HG02981 (cell line): ENCODE data around the gene NSG1.
"Not testable (repeated sequence)": the region's sequence is repeated elsewhere in the genome, so short reads cannot be mapped to it uniquely, and the experiment has no call there.

Source experiments
- ATAC-seq: cut with Tn5 transposase; IDR thresholded peaks from one replicate; pipeline ENCODE4 v1.9.1; 2021; ENCODE audit warnings: mild to moderate bottlenecking, moderate library complexity; ENCODE audit not compliant: unreplicated experiment

NSG1 gene, protein sequence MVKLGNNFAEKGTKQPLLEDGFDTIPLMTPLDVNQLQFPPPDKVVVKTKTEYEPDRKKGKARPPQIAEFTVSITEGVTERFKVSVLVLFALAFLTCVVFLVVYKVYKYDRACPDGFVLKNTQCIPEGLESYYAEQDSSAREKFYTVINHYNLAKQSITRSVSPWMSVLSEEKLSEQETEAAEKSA

GRCh38 chr4:4386736-4387392, at the start of gene NSG1:
Gene NSG1, plus strand, starts transcription at chr4:4387102. Its CDS starts 528 bp downstream, at chr4:4387630.
- no peak for ATAC-seq

DNA sequence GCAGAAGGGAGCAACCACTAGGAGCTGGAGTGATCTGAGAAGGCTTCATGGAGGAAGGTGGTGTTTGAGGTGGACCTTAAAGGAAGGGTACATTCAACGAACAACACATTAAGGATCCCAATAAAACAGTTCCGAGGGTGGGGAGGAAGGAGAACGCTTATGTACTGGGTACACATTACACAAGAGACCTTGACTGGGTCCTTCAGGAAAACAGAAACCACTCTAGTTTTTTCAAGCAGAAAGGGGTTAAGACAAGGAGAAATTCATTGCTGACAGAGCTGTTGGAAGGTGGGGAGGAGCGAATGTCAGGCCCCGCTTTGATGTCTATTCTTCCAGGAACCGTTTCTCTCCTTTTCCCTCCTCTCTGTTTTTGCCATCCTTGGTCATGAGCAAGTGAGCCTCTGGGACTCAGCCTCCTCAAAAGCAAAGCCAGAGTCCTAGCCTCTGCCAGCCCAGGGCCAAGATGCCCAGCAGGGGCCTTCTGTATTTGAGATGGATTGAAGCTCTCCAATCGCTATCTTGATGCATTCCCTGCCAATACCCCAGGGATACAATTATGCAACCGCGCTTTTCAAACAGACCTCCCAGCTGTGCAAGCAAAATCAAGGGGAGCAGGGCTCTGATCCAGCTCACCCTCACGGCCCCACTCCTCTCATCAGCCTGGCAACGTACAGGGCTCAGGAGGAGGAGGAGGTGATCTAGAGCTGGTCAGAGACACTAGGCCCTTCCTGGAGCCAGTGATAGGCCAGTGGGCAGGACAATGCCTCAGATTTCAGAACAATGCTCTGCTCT, 48.5 kb upstream of the NSG1 start:
- no peak for ATAC-seq

GRCh38 chr4:4339504-4340085, 47.3 kb upstream of the NSG1 start:
- no peak for ATAC-seq

- no peak for ATAC-seq
These were observed 44.8 kb upstream of the NSG1 start for GRCh38 chr4:4341861-4342650.

DNA sequence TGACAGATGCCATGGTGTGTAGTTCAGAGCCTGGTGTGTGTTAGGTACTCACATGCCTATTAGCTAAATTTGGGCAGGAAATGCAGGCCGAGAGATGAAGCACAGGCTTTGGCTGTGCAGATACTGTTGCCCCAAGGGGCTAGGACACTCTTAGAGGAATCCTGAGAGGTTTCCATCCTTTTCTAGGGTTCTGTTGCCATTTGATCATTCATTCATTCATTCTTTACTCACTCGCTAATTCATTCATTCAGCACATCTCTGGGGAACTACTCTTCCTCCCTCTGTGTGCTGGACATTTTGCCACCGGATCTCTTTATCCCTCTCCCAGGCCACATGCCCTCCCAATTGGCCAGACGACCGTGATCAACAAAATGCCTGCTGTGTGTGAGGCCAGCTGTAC, 43.9 kb upstream of the NSG1 start:
- no peak for ATAC-seq

DNA sequence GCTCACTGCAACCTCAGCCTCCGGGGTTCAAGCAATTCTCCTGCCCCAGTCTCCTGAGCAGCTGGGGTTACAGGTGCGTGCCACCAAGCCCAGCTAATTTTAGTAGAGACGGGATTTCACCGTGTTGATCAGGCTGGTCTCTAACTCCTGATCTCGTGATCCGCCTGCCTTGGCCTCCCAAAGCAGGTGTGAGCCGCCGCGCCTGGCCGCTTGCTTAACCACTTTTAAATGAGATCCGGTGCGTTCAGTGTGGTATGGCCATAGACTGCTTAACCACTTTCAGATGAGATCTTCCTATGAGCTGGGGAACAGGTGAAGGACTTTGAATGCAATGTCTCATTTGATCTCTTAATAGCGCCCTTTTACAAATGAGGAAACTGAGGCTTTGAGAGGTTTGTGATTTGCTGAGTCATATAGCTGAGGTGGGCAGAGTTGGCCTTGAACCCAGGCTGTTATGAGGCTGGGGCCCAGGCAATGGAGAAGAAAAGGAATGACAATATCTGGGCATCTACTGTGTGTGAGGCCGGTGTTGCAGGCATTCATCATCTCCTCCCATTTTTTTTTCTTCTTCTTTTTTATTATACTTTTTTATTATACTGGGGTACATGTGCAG, 41.9 kb upstream of the NSG1 start:
- ATAC-seq, result peak; percentile 82

- ATAC-seq, result no peak
These were observed 39.3 kb upstream of the NSG1 start for GRCh38 chr4:4347585-4347984.

- ATAC-seq, result not testable (repeated sequence)
These were observed 38.3 kb upstream of the NSG1 start for GRCh38 chr4:4348585-4348984.

- ATAC-seq, result no peak
These were observed 37.0 kb upstream of the NSG1 start for GRCh38 chr4:4349867-4350266.

DNA sequence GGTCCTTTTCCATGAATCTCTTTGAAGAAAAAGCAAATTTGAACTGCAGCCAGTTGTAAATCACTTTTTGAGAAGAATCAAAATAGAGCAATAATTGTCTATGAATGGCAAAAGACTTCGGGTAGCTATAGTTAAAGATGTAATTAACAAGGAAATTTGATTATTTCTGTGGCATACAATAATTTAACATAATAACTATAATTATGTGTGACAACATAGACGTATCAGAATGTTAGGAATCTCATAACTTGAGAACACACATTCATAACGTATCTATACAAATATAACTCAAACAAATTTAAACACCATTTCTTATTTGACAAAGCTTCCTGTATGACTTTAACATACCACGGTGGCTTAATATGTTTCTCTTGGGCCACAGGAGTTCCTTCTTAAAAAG, 36.0 kb upstream of the NSG1 start:
- no peak for ATAC-seq

GRCh38 chr4:4355302-4355701, 31.6 kb upstream of the NSG1 start:
- no peak for ATAC-seq

DNA sequence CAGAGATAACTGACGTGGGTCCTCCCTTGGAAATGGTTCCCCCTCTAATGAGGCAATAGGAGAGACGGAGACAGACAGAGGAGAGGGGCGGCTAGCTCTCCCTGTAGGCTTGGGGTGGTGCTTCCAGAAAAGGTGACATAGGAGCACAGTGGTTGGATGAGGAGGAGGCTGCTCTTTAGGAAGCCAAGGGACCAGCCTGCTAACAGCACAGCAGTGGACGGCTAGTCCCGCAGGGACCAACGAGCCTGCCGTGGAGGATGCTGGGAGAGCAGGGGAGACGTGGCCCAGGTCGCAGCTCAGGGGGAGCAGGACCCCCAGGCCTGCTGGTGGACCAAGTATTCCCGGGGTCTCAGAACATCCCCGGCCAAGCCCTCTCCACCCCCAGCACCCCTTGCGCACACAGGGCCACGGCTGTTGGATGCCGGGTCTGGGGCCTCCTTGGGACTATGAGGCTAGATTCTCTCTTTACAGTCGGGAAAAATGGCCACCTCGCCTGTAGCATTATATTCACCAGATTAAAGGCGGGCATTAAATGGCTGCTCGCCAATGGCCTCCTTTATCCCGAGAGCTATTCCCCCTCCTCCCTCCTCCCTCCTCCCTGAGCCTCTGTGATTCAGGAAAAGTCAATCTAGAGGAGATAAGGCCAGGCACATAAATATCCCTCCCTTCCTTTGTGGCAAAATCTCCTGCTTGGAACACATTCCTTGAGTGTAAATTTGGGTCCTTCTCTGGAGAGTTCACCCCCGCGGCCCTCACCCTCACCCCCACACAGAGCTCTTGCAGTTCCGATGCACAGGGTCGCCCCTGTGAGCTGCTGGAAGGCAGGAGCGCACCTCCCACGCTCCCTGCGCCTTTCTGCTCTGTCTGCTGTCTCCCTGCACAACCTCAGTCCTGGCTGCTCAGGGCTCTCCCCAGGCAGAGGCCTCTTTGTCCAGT, 30.5 kb upstream of the NSG1 start:
- no peak for ATAC-seq

DNA sequence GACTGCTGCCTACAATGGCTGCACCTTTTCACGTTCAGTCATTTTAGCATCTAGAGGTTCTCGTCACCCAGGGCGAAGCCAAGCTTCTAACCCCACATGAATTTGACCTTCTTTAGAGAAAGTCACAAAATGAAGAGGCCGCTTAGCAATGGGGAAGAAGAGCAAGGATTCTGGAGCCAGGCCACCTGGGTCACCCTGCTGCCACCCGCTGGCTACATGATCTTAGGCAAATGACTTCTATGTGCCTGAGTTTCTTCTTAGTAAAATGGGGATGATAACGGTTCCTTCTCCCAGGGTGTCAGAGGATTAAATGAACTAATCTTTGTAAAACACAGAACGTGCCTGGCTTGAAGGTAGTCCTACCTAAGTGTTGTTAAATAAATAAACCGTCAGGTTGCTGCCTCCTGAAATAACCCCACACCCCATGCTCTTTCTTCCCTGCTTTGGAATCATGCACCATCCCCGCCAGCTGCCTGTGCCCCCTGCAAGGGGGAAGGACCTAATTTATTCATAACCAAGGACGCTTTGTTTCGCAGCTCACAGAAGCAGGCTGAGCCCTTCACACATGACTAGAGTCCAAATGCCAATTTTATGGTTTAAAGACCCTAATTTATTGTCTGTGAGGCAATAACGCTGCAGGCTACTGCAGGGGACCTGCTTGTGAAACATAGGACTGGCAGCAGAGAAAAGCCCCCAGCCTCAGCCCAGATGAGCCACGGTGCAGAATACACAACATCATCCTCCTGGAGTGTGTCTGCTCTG, 28.6 kb upstream of the NSG1 start:
- ATAC-seq, result no peak

- no peak for ATAC-seq
These were observed 25.0 kb upstream of the NSG1 start for GRCh38 chr4:4361883-4362282.

- no peak for ATAC-seq
These were observed 23.8 kb upstream of the NSG1 start for GRCh38 chr4:4362991-4363697.

- ATAC-seq, result no peak
These were observed 22.8 kb upstream of the NSG1 start for GRCh38 chr4:4364061-4364460.

- no peak for ATAC-seq
These were observed 22.3 kb upstream of the NSG1 start for GRCh38 chr4:4364486-4365208.
